Measurements from ENCODE around the gene KRTAP12-1. TPM values are rescaled to one million over a fixed set of nuclear protein-coding genes. Genes with fewer than 3 reads are reported as not detected.
A peak's percentile ranks its signal among the peaks of the same experiment; 100 is the strongest.

The KRTAP12-1 gene
- total RNA-seq, 1 donor from 2014 or later: not detected

DNA sequence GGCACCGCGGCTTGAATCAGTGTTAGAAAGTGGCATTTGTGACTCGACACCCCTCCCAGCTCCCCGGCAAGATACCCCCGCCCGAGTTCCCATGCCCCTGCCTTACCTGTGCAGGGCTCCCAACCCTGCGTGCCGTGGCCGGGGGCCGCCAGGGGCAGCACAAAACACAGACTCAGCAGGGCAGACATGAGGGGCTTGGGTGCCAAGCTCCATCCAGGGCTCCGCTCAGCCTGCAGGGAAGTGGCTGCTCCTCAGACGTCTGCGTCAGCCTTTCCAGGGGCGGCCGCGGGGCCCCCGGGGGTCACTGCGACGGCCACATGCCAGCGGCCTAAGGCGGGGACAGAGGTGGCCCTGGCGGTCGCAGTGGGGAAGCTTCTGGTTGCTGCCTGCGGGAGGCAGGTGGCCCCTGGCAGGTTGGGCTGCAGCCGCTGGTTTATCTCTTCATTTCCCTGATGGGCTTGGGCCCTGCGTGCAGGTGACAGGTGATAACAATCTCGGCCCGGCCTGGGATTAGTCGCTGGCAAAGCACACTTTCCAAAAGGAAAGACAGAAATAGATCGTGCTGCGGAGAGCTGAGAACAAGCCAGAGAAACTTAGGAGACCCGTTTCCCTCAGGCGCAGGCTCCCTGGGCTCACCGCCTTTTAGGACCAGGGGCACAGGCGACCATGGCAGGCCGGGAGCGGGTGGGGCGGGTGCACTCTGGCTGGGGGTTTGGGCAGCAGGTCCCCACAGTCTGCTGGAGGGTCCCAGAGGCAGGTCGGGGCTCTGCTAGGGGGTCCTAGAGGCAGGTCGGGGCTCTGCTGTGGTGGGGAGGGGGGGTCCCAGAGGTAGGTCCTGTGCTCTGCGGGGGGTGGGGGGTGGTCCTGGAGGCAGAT, 29.6 kb upstream of the KRTAP12-1 start, which contains the start of gene TSPEAR:
TSPEAR (minus strand) TSS at position 246 of the 876 bp plus-strand sequence; CDS start at position 188, 58 bp downstream.
- TF ChIP-seq CTCF (IDR thresholded peaks at IDR 0.05; ENCODE audit: unreplicated experiment): peak; percentile 40
- H3K4me1 Mint-ChIP-seq (ENCODE audit: low read depth): peaks cover 12% of the 10 kb centered on the region
- no peaks in the 10 kb centered on the region for H3K36me3 Mint-ChIP-seq (ENCODE audit: insufficient read depth)
- H3K4me3 Mint-ChIP-seq (ENCODE audit: low read depth): peak within 1 kb of the TSS; percentile 44
- no peaks in the 10 kb centered on the region for H3K9me3 Mint-ChIP-seq (ENCODE audit: low read depth)
- H3K27me3 Mint-ChIP-seq: peaks cover 89% of the 10 kb centered on the region
- no peak within 1 kb of the TSS for H3K27ac Mint-ChIP-seq
- no peak for DNase-seq (ENCODE audit: low spot score, unreplicated experiment)

DNA sequence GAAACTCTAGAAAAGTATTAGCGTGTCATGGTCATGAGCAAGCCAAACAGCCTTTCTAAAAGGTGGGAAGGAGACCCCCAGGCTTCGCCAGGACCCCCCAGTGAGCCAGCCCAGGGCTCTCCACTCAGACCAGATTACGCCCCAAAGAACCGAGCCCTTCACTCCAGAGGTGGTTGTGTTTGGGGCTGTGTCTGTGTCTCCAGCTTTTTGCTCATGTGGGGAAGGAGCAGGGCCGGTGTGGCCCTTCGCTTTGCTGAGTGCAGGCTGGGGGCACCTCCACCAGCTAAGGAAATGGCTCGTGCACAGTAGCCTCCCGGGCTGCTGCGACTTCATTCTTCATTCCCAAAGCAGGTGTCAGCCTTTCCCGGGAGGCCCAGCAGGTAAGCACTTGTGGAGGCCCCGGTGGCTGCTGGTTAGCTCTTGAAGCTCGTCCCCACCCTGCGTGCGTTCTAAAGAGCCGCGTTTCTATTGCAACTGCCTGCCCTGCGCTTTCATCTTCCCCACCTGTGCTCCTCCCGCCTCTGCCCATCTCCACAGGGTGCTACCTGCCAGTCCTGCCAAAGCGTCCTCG, 28.9 kb upstream of the KRTAP12-1 start:
- H3K9me3 Mint-ChIP-seq (ENCODE audit: low read depth): peaks cover under 1% of the 10 kb centered on the region
- no peak overlapping the region for H3K27ac Mint-ChIP-seq
- H3K4me1 Mint-ChIP-seq (ENCODE audit: low read depth): peaks cover 12% of the 10 kb centered on the region
- H3K27me3 Mint-ChIP-seq: peaks cover 93% of the 10 kb centered on the region
- no peak for DNase-seq (ENCODE audit: low spot score, unreplicated experiment)
- TF ChIP-seq CTCF (IDR thresholded peaks at IDR 0.05; ENCODE audit: unreplicated experiment): no peak
- no peaks in the 10 kb centered on the region for H3K36me3 Mint-ChIP-seq (ENCODE audit: insufficient read depth)
- peak overlapping the region; percentile 44 for H3K4me3 Mint-ChIP-seq (ENCODE audit: low read depth)

DNA sequence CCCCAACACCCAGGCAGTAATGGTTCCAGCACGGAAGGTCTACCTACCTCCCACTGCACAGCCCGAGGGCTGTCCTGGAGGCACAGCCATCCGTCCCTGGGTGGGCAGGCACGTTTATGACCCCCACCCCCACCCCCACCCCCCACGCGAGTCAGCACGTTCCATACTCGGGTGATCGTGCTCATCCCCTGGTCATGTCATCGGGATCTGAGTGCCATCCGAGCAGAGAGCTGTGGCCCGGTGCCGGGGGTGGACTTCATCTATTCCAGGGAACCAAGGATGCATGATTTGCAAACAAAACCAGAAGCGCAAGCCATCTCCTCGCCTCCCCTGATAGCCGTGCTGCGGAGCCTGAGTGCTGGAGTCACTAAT, 28.3 kb upstream of the KRTAP12-1 start:
- no peak for TF ChIP-seq CTCF (IDR thresholded peaks at IDR 0.05; ENCODE audit: unreplicated experiment)
- H3K4me3 Mint-ChIP-seq (ENCODE audit: low read depth): no peak overlapping the region
- H3K9me3 Mint-ChIP-seq (ENCODE audit: low read depth): peaks cover 3% of the 10 kb centered on the region
- H3K27me3 Mint-ChIP-seq: peaks cover 93% of the 10 kb centered on the region
- H3K36me3 Mint-ChIP-seq (ENCODE audit: insufficient read depth): no peaks in the 10 kb centered on the region
- peaks cover 12% of the 10 kb centered on the region for H3K4me1 Mint-ChIP-seq (ENCODE audit: low read depth)
- DNase-seq (ENCODE audit: low spot score, unreplicated experiment): no peak
- no peak overlapping the region for H3K27ac Mint-ChIP-seq

DNA sequence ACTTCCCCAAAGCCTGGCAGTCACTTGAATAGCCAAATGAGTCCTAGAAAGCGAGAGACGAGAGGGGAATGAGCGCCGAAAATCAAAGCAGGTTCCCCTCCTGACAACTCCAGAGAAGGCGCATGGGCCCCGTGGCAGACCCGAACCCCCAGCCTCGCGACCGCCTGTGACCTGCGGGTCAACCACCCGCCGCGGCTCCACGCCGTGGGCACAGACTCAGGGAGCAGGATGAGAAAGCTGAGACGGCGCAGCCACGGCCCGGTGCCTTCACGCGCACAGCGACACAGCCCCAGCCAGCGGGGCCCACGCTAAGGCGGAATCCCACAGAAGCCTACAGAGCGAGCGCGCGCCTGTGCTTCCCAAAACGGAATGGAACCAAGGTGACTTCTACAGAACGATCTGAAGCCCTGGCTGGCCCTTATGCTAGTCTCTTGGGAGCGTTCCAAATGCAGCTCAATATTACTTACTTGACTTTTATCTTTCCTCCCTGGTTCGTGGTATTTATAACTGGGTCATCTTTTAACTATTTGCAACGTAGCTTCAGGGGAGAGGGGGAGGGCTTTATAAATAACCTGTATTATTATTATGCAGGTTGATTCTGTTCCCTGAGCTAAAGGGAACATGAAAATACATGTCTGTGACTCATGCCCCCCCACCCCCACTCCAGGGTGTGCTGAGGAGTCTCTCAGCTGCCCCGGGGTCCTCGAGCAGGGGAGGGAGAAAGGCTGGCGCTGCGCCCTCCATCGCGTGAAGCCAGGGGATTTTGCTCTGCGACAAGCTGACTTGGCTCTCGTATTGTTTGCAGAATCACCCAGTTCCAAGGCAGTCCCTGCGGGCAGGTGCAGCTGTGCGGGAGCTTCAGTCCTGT, 27.7 kb upstream of the KRTAP12-1 start:
- H3K27me3 Mint-ChIP-seq: peaks cover 93% of the 10 kb centered on the region
- no peak for DNase-seq (ENCODE audit: low spot score, unreplicated experiment)
- no peak for TF ChIP-seq CTCF (IDR thresholded peaks at IDR 0.05; ENCODE audit: unreplicated experiment)
- H3K4me1 Mint-ChIP-seq (ENCODE audit: low read depth): peaks cover 12% of the 10 kb centered on the region
- H3K36me3 Mint-ChIP-seq (ENCODE audit: insufficient read depth): no peaks in the 10 kb centered on the region
- H3K9me3 Mint-ChIP-seq (ENCODE audit: low read depth): peaks cover 3% of the 10 kb centered on the region
- no peak overlapping the region for H3K27ac Mint-ChIP-seq
- no peak overlapping the region for H3K4me3 Mint-ChIP-seq (ENCODE audit: low read depth)

DNA sequence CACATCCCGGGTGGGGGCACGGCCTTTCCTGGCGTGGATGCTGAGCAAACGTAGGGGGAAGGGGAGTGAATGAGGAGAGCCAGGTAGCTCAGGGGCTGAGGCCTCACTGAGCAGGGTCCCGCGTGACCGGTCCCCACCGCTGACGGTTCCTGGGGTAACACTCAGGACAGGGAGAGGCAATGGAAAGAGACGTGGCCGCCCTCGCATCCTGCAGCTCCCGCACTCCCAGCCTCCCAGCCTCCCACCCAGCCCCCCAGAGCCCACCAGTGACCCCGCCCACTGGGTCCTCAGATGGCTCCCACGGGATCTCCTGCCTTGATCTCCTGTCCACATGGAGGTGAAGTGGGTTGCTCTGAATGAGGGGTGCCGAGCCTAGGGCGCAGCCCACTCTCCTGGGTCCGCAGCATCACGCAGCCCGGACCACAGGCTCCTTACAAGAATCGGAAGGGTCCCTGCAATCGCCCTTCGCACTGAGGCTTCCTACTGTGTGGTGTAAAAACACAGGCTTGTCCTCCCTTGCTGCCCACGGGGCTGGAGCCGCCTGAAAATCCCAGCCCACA, 27.0 kb upstream of the KRTAP12-1 start:
- Mint-ChIP-seq H3K4me1 (ENCODE audit: low read depth) (peaks cover 12% of the 10 kb centered on the region), H3K9me3 (ENCODE audit: low read depth) (peaks cover 3% of the 10 kb centered on the region), H3K36me3 (ENCODE audit: insufficient read depth) (no peaks in the 10 kb centered on the region), H3K4me3 (ENCODE audit: low read depth) (no peak overlapping the region), H3K27me3 (peaks cover 93% of the 10 kb centered on the region), H3K27ac (no peak overlapping the region)
- TF ChIP-seq CTCF (IDR thresholded peaks at IDR 0.05; ENCODE audit: unreplicated experiment): no peak
- no peak for DNase-seq (ENCODE audit: low spot score, unreplicated experiment)
